T-helper 2 cell treated with Interferon-gamma antibody and Interleukin-4, amounts not matched to agents 100 ng/mL and 5 ng/mL, for 36 hours (primary cell): ENCODE data around the gene SATB1. TPM values are rescaled to one million over a fixed set of nuclear protein-coding genes. Genes with fewer than 3 reads are reported as not detected.

Source experiments
- intact Hi-C: fragments of 100-400 bp; cut with micrococcal nuclease; formaldehyde crosslinking; loops from one replicate; pipeline ENCODE4 v1.15.1; 2023
- total RNA-seq: library from RNA; stranded (reverse); gene quantifications from 2 replicates; pipeline ENCODE4 v1.2.3, GENCODE V29; 2022

Gene SATB1
- total RNA-seq, 1 donor from 2014 or later = 258 TPM

DNA sequence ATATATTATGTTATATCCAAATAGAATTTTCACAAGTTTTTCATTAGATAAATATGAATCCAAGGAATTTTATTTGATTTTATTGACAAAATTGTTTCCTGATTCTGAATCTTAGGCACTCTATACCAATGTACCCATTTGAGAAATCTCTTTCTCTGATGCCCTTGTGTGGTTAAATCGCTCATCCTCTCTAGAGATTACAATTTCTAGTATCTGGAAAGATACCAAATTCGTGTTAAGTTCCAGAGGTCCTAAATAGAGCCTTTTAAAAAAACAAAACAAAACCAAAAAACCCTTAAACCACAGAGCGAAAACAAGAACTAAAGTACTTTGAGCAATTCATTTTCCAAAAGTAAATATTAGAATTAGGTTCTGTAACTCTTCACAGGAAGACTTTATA, 20.0 kb downstream of the SATB1 start:
- intact Hi-C loops = loop anchor here (5.0 kb wide), 1 partner anchor 37 kb away; no protein-coding TSS in a partner anchor

DNA sequence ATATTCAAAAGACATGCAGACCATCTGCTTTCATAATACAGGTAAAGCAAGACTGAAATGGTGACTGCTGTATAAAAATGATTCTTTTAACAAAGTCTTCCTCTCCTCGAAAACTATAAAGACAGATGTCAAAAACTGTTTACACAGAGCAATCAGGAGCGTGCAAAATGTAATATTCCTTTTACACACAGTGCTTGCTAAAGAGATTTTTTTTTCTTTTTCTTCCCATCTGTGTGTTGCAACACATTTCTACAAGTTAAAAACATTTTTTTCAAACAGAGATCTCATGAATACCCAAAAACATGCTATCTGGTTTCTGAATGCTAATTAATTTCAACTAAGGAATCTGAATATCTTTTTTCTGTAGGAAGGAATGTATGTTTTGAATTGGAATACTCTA, 22.1 kb downstream of the SATB1 start:
- intact Hi-C loops = loop anchor here (2.0 kb wide), 2 partner anchors 14 to 20 kb away; no protein-coding TSS in a partner anchor

DNA sequence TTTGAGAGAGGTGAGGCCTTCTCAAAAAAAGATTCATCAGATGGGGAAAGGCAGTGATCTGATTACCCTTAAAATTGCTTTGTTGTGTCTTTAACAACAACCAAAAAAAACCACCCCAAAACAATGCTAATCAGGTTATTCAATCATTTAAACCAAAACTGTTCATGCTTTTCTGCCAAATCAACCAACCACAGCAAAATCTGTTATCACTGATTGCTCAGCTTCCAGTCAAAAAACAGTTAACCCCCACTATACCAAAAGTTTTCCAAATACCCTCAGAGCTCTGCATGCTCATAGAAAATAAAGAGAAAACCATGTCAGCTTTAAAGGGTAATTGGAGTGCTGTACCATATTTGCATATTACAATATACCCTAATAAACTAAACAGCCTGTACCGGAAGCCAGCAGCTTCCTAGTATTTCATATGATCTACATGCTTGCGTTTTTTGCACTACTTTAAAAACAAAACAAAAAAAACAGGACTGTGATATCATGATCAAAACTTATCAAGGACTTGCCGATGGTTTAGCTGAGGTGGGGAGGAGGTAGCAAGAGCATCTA, 22.8 kb downstream of the SATB1 start:
- intact Hi-C loops = loop anchor here (1.0 to 2.0 kb wide), 4 partner anchors 8 to 20 kb away; no protein-coding TSS in a partner anchor

- intact Hi-C loops = no loop called here
Observed at GRCh38 chr3:18401300-18401961, 23.7 kb downstream of the SATB1 start.

DNA sequence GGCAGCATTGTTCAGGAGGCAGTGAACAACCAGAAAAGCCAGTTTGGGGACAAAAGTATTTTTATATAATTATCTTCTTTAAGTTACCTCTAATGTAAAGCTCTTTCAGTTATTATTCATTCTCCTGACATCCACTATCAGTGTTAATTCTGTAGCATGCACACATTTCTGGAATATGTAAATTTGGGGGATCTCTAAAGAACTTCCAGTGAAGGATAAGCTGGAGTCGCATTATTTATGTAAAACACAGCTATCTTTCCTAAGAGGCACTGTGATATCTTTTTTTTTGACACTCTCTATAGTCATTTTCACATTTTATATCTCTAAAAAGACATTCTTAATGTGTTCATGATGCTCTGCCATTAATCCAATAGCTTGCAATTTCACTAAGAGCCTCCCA, 26.7 kb downstream of the SATB1 start:
- intact Hi-C loops = no loop called here

- intact Hi-C loops = loop anchor here (2.0 kb wide), 1 partner anchor 14 kb away; no protein-coding TSS in a partner anchor
Observed at GRCh38 chr3:18396428-18396827, 28.7 kb downstream of the SATB1 start.

DNA sequence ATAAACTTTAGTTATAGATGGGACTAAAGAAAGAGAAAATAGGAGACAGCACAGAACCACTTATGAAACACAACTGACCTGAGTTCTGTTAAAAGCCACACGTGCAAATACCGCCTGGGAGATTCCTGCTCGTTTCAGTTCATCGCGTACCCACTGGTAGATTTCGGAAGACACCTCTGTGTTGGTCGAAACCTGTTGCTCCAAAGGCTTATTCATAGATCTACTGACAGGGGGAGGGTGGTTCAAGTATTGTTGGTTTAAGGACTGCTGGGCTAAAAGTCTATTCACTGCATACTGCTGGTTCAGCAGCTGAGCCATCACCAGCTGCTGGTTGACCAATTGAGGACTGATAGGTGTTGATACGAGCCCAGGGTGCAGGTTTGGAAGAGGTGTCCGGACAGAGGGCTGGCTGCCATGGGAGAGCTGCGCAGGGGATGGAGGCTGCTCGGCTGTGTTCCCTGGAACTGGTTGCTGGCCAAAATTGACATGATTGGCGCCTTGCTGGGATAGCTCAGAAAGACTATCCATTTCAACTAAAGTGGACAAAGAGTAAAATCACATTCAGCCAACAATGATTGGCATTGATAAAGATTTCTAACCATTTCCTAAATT, 30.6 kb downstream of the SATB1 start:
- intact Hi-C loops = loop anchor here (1.0 kb wide), 1 partner anchor 8 kb away; no protein-coding TSS in a partner anchor

- intact Hi-C loops = loop anchor here (1.0 kb wide), 1 partner anchor 8 kb away; no protein-coding TSS in a partner anchor
Observed at GRCh38 chr3:18393906-18394305, 31.2 kb downstream of the SATB1 start.

DNA sequence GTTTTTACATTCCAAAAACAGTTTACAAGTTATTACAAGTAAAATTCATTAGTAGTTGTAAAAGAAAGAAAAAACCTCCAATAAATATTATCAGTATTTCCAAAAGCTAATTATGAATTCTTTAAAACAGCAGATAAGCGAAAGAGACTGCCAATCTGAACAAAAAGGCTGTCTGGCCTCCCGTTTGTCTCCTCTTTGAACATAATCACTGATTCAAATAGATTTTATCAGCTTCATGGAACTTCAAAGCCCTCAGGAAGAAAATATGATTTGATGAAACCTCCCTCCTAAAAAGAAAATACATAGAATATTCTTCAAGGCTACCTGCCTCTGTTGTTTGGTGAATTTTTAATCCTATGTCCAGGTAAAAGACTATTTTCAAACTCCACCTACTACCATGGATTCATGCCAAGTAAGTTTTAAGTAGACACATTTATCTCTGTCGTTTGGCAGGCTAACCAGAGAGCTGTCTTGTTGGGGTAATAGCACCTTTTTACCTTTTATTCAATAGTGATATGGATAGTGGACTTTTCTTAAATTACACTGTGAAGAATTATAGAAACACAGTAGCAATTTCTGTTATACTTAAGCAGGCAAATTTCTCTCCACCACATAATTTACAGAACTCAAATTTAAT, 35.0 kb downstream of the SATB1 start:
- intact Hi-C loops = no loop called here

DNA sequence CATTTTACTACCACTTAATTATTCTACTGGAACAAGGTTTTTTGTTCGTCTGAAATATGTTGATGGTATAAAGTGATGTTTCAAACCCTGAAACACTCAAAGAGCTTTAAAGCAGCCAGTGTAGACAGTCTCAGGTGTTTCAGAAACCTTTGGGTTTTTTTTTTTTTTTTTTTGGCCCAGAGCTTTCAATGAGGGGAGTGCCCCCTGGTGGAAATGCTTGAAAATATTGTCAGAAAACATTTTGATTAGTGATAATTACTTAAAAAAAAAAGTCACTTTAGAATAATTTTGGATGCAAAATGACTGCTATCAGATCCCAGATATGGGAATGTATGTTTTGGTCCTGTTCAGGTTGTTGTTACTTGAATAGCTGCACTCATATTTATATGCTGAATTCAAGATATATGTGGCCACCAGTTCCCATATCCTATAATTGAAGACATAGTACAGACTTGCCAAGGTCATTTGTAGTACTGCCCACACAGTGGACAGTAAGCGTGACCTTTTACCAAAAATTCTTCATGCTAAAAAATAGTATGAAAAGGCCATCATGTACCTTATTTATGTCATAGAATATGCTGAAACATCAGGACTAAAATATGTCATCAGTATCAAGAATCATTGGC, 35.9 kb downstream of the SATB1 start:
- intact Hi-C loops = loop anchor here (2.0 to 5.0 kb wide), 3 partner anchors 14 to 368 kb away; no protein-coding TSS in a partner anchor

DNA sequence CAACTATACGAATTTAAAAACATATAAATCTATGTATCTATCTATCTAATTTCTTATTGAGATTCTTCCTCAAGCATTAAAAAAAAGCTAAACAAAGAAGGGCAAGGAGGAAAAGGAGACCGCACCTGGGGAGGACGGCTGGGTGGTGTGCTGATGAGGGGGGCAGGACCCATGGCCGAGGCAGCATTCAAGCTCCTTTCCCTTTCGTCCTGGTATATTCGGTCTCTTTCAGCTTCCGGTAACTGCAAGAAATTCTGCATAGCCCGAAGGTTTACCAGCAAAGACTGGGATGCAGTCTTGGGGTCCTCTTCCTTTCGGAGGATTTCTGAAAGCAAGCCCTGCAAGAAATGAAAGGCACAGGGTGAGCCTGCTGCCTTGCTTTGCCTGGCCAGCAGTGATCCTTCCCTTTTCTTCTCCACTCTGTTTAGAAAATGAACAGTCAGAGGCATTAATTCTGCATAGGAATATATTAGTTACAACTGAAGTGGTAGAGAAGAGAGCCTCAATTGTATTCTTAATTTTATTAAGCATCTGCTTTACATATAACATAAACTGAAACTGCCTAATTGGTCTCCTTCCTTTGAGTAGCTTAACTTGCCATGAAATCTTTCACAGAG, 38.8 kb downstream of the SATB1 start:
- intact Hi-C loops = loop anchor here (5.0 kb wide), 1 partner anchor 371 kb away; no protein-coding TSS in a partner anchor

- intact Hi-C loops = loop anchor here (5.0 kb wide), 1 partner anchor 372 kb away; no protein-coding TSS in a partner anchor
Observed at GRCh38 chr3:18385706-18386105, 39.4 kb downstream of the SATB1 start.

- intact Hi-C loops = no loop called here
Observed at GRCh38 chr3:18382760-18383369, 42.3 kb downstream of the SATB1 start.

DNA sequence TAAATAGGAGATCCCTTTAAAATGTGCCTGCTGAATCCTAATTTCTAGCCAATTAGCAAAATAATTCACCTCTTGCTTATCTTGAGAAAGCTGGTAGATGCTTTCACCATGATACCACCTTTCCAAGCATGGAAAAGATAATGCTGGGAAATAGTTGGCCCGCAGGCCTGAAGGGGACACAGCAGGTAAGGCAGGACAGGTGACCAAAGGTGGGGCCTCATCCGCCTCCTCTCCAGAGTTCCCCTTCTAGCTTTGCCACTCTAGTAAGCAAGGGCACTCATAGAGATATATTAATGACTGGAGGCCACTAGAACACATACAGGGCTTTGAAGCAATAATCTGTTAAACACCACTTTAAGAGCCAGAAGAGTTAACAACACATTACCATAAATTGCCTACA, 45.5 kb downstream of the SATB1 start:
- intact Hi-C loops = loop anchor here (10.0 kb wide), 1 partner anchor 605 kb away; no protein-coding TSS in a partner anchor

GRCh38 chr3:18378218-18378617, 46.9 kb downstream of the SATB1 start:
- intact Hi-C loops = loop anchor here (10.0 kb wide), 1 partner anchor 607 kb away; no protein-coding TSS in a partner anchor

- intact Hi-C loops = loop anchor here (10.0 kb wide), 1 partner anchor 608 kb away; no protein-coding TSS in a partner anchor
Observed at GRCh38 chr3:18376682-18377081, 48.5 kb downstream of the SATB1 start.

GRCh38 chr3:18372786-18373405, 52.2 kb downstream of the SATB1 start:
- intact Hi-C loops = loop anchor here (2.0 to 10.0 kb wide), 2 partner anchors 16 to 612 kb away; no protein-coding TSS in a partner anchor

GRCh38 chr3:18370672-18371071, 54.5 kb downstream of the SATB1 start:
- intact Hi-C loops = loop anchor here (10.0 kb wide), 1 partner anchor 614 kb away; no protein-coding TSS in a partner anchor

GRCh38 chr3:18369551-18370185, 55.5 kb downstream of the SATB1 start:
- intact Hi-C loops = loop anchor here (10.0 kb wide), 1 partner anchor 615 kb away; no protein-coding TSS in a partner anchor
